Prostate gland (tissue), 2 donors: ENCODE measurements around the gene MYO1H. TPM values are rescaled to one million over a fixed set of nuclear protein-coding genes. Genes with fewer than 3 reads are reported as not detected.

Experiments used
- DNase-seq: peaks from one replicate; pipeline ENCODE4 v3.0.0-alpha.2; 2019; ENCODE audit warnings: low spot score
- H3K27ac ChIP-seq, 2 donors: fragments of 200-600 bp; sonication (generic); 2 replicates each; pipeline ENCODE4 v1.5.1; 2017 to 2019
- H3K27me3 ChIP-seq: fragments of 200-600 bp; sonication (generic); replicated peaks from 2 replicates; pipeline ENCODE4 v1.5.1; 2019; ENCODE audit not compliant: insufficient read depth
- H3K36me3 ChIP-seq, 2 donors: fragments of 200-600 bp; sonication (generic); 1 replicate in 1 of 2; 2 replicates in 1 of 2; pipeline versions ENCODE4 v1.5.1 to v1.8.1; 2017 to 2019
- H3K4me1 ChIP-seq: fragments of 200-600 bp; sonication (generic); replicated peaks from 2 replicates; pipeline ENCODE4 v1.5.1; 2019
- H3K4me3 ChIP-seq, 2 donors: fragments of 200-600 bp; sonication (generic); 2 replicates each; pipeline ENCODE4 v1.5.1; 2017 to 2019
- H3K9me3 ChIP-seq: fragments of 200-600 bp; sonication (generic); 2 replicates; pipeline ENCODE4 v1.5.1; 2017
- POLR2A ChIP-seq: fragments of 450-650 bp; IDR thresholded peaks from one replicate; pipeline ENCODE4 v1.6.1; 2016; ENCODE audit warnings: antibody characterized with exemption, mild to moderate bottlenecking
- POLR2AphosphoS5 ChIP-seq: sonication (generic); formaldehyde crosslinking; IDR thresholded peaks from one replicate; pipeline ENCODE4 v1.6.1; 2017; ENCODE audit warnings: antibody characterized with exemption
- WGBS: methylation state at CpG from one replicate; pipeline ENCODE4 v1.1.5; 2018; 5-methylcytosine and 5-hydroxymethylcytosine counted together
- intact Hi-C: fragments of 100-400 bp; cut with DNase I; formaldehyde crosslinking; loops from one replicate; pipeline ENCODE4 v1.14.2; 2022
- total RNA-seq, 2 donors: library from RNA; depleted of rRNA; stranded (reverse); fragments of >200 nt; gene quantifications; one replicate each; pipeline ENCODE4 v1.1.0, GENCODE V29; 2016
- TF ChIP-seq, protein P1 (sequence below), 4 experiments: fragments of 200-600 bp in 2 of 4; fragments of 450-650 bp in 2 of 4; sonication (generic) in 2 of 4; IDR thresholded peaks; 1 replicate in 3 of 4; 2 replicates in 1 of 4; pipeline ENCODE4 v1.5.1; 2016 to 2019; ENCODE audit warnings: antibody characterized with exemption in 4 of 4, mild to moderate bottlenecking in 2 of 4, moderate library complexity in 2 of 4

The MYO1H gene
- total RNA-seq, 2 donors from 2014 or later, result 1.2 TPM; not detected in 1

- Histone ChIP-seq H3K36me3 (peaks cover 11 to 26% of the 10 kb centered on the region in 2 donors), H3K27ac (no peak overlapping the region), H3K27me3 (no peaks in the 10 kb centered on the region), H3K4me3 (no peak overlapping the region), H3K9me3 (no peaks in the 10 kb centered on the region), H3K4me1 (no peaks in the 10 kb centered on the region)
- TF ChIP-seq POLR2A (no peak), POLR2AphosphoS5 (no peak)
- TF ChIP-seq, protein P1, sequence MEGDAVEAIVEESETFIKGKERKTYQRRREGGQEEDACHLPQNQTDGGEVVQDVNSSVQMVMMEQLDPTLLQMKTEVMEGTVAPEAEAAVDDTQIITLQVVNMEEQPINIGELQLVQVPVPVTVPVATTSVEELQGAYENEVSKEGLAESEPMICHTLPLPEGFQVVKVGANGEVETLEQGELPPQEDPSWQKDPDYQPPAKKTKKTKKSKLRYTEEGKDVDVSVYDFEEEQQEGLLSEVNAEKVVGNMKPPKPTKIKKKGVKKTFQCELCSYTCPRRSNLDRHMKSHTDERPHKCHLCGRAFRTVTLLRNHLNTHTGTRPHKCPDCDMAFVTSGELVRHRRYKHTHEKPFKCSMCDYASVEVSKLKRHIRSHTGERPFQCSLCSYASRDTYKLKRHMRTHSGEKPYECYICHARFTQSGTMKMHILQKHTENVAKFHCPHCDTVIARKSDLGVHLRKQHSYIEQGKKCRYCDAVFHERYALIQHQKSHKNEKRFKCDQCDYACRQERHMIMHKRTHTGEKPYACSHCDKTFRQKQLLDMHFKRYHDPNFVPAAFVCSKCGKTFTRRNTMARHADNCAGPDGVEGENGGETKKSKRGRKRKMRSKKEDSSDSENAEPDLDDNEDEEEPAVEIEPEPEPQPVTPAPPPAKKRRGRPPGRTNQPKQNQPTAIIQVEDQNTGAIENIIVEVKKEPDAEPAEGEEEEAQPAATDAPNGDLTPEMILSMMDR (IDR thresholded peaks at IDR 0.05), result no peak
- DNase-seq, result no peak
- 89% methylated on average over 7 of the region's 7 CpGs for WGBS
- intact Hi-C loops, result no loop called here
Observed at GRCh38 chr12:109488051-109488665, 140.5 kb downstream of the MYO1H start.

GRCh38 chr12:109489016-109489954, 141.6 kb downstream of the MYO1H start:
- no peak overlapping the region for H3K4me3 ChIP-seq
- 90% methylated on average over 14 of the region's 14 CpGs for WGBS
- no peaks in the 10 kb centered on the region for H3K27me3 ChIP-seq
- no peak overlapping the region for H3K27ac ChIP-seq
- TF ChIP-seq POLR2A (no peak), POLR2AphosphoS5 (no peak)
- TF ChIP-seq, protein P1 (IDR thresholded peaks at IDR 0.05), result no peak
- H3K4me1 ChIP-seq, result no peaks in the 10 kb centered on the region
- no peaks in the 10 kb centered on the region for H3K9me3 ChIP-seq
- peaks cover 11 to 26% of the 10 kb centered on the region in 2 donors for H3K36me3 ChIP-seq
- intact Hi-C loops, result no loop called here
- no peak for DNase-seq

DNA sequence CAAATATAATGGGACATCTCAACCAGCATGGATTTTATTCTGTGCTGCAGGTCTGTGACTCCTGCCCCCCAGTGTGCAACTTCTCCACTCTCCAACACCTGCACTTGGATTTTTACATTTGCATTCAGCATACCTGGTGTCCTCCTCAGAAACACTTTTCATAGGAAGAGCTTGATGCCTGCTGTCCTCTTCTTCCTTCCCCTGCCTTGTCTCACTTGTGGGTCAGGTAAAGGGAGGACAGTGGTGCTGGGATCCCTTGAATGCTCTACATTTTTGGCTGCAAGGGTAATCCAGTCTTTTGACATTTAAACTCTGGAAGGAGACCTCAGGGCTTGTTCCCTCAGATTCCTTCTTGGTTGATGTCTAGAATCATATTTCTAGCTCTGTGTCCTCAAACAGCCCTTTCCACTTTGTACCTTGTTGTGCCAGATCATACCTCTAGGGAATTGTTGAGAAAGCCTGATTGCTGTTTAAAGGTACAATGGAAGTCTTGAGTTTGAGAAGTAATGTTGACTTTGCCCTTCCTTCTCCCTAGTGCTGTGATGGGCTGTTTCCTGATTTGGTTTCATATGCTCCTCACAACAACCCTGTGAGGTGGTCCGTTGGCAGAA, 142.4 kb downstream of the MYO1H start:
- TF ChIP-seq, protein P1 (IDR thresholded peaks at IDR 0.05), result no peak
- TF ChIP-seq POLR2AphosphoS5 (no peak), POLR2A (no peak)
- no peak for DNase-seq
- H3K9me3 ChIP-seq, result no peaks in the 10 kb centered on the region
- no peaks in the 10 kb centered on the region for H3K4me1 ChIP-seq
- 81% methylated on average over 1 of the region's 1 CpG for WGBS
- no peaks in the 10 kb centered on the region for H3K27me3 ChIP-seq
- no peak overlapping the region for H3K27ac ChIP-seq
- H3K36me3 ChIP-seq, result peaks cover 11 to 25% of the 10 kb centered on the region in 2 donors
- intact Hi-C loops, result no loop called here
- no peak overlapping the region for H3K4me3 ChIP-seq

GRCh38 chr12:109491671-109492070, 144.0 kb downstream of the MYO1H start:
- H3K27ac ChIP-seq, result no peak overlapping the region
- intact Hi-C loops, result no loop called here
- no peaks in the 10 kb centered on the region for H3K27me3 ChIP-seq
- no peaks in the 10 kb centered on the region for H3K9me3 ChIP-seq
- no peak for DNase-seq
- H3K4me3 ChIP-seq, result no peak overlapping the region
- TF ChIP-seq POLR2AphosphoS5 (no peak), POLR2A (no peak)
- TF ChIP-seq, protein P1 (IDR thresholded peaks at IDR 0.05), result no peak
- H3K36me3 ChIP-seq, result peaks cover 11 to 22% of the 10 kb centered on the region in 2 donors
- H3K4me1 ChIP-seq, result no peaks in the 10 kb centered on the region
- WGBS, result 93% methylated on average over 4 of the region's 4 CpGs
